Measurements from ENCODE around the gene LGR5.

LGR5 gene

DNA sequence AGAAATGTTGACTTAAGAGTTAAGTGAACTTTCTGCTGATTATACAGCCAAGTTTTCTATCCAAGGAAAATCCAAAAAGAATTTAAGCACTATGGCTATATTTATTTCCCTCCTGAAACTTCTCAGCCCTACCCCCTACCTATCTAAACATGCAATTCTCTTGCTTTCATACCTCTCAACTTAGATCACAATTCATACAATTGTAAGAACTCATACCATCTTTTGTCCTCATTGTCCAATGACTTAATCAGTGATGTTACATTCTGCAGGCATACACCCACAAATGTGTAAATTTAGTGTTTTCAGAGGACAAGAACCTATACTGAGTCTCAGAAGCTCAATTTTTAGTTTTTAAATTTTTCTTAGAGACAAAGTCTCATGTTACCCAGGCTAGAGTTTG is 161.9 kb downstream of the LGR5 start:
- DNase-seq: no peak

DNA sequence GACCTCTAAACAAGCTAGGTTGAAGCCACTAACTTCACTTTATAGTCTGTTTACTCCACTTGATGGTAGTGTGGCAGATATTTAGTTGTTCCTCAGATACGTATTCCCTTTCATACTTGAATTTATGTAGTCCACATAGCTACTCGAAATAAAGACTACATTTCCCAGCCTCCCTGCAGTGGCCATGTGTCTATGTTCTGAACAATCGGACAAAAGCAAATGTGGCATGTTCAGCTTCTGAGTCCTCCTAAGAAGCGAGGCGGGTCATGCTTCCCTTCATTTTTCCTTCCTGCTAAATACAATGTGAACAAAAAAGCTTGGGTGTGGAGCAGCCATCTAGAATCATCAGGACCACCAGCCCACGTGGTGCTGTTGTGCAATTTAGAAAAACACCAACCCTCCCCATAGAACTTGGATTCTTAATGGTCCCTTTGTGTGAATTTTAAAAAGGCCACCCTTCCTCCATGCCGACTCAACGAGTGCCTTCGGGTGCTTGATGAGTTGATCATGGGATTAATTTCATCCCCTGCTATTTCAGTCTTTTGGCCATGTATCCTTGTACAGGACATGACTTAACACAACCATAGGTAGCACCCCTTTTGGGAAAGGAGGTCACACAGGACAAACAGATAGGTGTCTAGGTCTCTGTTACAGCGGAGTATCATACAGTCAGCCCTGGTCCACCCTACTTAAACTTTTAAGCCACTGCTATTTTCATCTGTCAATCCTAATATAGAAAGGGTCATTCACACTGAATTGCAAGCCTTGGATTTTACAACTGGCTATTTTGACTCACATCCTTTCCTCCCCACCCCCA is 163.4 kb downstream of the LGR5 start:
- no peak for DNase-seq

DNA sequence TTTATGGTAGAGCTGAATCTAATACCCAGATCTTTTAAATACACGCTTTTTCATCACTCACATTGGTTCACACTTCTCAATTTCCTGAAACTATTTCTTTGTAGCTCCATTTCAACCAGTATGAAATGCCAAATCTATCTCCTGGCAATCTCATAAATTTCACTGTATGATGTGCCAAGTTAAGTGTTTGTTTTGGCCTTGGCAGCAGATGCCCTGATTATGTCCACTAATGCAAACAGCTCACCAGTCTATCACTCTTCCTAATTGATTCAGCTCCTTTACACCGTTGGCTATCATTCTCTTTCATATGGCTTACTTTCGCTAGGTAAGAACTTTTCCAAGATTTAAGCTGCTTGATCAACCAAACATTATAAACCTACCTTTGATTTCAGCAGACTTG is 165.4 kb downstream of the LGR5 start:
- no peak for DNase-seq

DNA sequence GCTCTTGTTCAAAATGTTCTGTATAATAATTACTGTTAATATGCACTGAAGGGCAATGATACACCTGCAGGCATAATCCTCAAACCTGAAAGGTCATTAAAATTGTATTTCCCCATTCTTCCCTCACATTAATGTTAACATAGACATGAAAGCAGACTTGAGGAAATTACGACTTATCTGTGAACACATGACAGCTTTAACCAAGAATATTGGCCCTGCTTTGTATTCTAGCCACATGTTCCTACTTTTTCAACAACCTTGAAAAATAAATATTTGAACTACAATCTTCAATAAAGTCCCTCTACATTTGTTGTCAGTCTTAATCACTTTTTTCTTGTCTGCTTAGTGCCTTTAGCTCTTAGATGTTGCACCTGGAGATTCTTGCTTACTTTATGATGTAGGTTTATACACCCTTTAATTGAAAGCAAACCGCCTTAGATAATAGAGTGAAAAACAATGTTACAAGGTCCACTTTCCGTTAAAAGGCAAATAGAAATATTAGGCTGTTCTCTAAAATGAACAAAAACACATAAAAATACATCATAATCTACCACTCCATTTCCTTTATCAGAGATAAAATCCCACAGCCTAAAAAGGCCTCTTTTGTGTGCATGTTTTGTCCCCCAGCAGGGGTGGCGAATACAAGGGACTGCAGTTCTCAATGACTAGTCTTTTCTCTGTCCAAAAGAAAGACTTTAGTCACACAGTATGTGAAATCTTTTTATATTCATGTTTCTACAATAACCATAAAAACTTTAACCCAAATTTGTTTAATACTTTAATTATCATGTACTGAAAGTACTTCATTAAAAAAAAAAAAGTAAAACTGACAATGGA is 168.1 kb downstream of the LGR5 start:
- DNase-seq: no peak

DNA sequence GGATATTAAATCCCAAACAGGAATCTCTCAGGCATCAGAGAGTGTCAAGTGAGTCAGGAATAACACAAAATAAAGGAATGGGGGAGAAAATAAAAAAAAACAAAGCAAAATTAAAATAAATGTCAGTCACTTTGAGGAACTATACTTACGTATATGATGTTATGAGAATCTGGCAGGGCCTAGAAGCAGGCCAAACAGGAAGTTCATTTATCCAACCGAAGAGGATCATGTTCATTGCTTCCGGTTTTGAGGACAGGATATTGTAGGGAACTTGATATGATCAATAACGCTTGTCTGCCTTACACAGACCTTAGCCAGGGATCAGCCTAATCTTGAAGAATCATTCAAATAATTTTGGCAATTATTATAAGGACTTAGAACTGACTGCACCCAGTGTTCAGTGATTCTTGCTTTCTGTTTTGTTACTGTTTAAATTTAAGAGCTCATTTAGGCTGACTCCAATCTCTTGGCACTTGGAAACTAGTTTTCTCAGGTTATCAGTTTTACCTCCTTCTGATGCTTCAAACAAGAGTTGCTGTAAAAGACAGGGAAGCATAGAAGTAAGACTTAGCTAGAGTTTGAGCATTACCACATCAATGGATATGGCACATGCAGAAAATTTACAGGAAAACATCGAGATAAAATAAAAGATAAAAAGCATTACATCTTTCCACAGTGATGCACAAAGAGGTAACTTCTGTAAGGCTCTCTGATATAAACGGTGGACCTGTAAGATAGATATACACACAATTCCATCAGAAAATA is 170.6 kb downstream of the LGR5 start:
- DNase-seq: no peak

DNA sequence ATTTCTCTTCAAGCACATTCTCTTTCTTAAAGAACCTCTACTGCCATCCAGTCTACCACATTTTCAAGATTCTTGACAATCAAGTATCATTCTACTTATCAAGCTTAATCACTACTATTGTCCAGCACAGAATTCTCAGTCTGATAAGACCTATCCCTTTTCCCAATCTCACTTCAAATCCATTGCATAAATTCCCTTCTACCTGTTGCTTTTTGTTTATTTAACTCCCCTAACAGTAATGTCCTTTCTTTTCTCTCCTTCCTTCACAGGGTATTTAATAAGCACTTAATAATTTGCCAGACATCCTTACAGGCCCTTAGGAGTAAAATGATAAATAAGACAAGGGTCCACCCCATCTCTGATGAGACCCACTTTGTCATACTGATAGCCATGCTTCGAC is 182.3 kb downstream of the LGR5 start:
- DNase-seq: no peak

DNA sequence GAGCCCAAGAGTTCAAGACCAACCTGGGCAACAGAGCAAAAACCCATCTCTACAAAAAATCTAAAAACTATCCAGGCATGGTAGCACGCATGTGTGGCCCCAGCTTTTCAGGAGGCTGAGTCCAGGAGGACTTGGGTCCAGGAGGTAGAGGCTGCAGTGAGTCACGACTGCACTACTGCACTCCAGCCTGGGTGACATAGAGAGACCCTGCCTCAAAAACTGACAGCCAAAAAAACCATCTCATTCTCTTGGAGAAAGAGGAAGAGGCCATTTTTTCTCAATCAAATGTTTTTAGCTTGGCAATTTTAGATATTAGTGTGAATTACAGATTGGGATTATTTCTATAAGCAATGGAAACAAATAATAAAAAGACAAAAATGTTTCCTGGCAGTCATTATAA is 185.9 kb downstream of the LGR5 start:
- DNase-seq: no peak

DNA sequence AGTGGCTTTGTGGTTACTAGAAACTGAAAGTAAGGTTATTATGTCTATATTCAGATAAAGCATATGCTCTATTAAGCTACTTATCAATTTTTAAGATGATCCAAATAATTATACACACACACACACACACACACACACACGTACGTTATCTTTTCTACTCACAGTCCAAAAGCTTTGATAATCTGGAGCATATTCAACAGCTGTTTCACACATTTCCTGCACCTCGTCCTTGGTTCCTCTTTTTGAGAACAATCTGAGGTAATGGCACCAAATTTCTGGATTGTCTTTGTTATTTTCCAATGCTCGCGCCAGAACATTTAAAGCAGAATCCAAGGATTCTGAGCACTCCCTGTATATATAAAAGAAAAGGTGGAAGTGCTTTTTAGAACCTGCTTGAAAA is 186.5 kb downstream of the LGR5 start:
- no peak for DNase-seq

DNA sequence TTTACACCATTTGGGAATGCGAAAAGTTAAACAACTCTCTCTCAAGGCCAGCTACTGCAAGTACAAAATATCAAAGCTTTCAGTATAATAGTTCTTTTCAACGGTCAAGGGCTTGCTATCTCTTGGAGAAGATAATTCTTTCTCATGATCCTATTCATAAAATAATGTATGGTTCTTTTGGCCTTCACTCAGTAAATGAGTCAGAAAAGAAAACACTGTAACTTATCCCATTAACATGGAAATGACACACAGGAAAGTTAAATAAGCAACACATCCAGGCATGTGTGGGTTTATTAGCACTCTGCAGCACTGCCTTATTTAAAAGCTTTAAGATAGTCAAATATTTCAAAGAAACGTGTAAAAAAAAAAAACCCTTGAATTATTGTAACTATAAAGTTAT is 187.2 kb downstream of the LGR5 start:
- no peak for DNase-seq

DNA sequence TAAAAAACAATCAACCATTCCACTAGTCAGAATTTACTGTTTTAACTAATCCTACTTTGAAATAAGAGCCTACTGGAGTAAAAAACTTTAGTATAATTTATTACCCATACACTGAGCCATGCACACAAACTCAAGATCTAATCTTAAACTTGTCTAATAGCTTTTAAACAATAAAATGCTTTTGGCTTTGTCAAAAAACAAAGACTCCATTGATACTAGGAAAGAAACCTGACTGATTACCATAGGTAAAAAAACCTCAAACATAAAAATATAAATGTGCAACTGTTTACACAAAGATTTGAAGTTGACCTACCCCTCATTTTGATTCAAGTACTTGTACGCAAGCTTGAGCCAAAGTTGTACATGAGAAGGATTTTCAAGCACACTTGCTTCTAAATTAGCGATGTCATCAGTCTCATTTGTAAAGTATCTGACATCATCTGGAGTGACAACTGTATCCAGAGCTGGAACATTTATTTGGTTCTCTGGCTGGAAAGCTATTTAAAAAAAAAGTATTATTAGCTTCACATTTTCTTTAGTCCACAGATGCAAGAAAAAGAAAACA is 187.9 kb downstream of the LGR5 start:
- no peak for DNase-seq

All from T1000 (cell line).